MM.1S (cell line): ENCODE measurements around the gene NDUFS8.

Source experiments
- DNase-seq: peaks from one replicate; pipeline ENCODE4 v3.0.0-alpha.2; 2015
- H2AFZ ChIP-seq: fragments of 300-600 bp; sonication (generic); 2 replicates; pipeline ENCODE4 v1.6.0; 2016; ENCODE audit warnings: antibody characterized with exemption, low read length
- H3F3A ChIP-seq: fragments of 300-600 bp; sonication (generic); 2 replicates; pipeline ENCODE4 v1.6.1; 2016; ENCODE audit warnings: mild to moderate bottlenecking, antibody characterized with exemption, low read length, moderate library complexity, mixed read lengths; ENCODE audit not compliant: insufficient read depth
- H3K27ac ChIP-seq: fragments of 300-600 bp; sonication (generic); 2 replicates; pipeline ENCODE4 v1.5.1; 2016; ENCODE audit warnings: mild to moderate bottlenecking, low read length
- H3K27me3 ChIP-seq: fragments of 300-600 bp; sonication (generic); replicated peaks from 2 replicates; pipeline ENCODE4 v1.6.0; 2016; ENCODE audit warnings: low read length; ENCODE audit not compliant: insufficient read depth
- H3K36me3 ChIP-seq: fragments of 300-600 bp; sonication (generic); replicated peaks from 2 replicates; pipeline ENCODE4 v1.6.1; 2016; ENCODE audit warnings: mild to moderate bottlenecking, low read length, mixed read lengths; ENCODE audit not compliant: insufficient read depth
- H3K4me1 ChIP-seq: fragments of 300-600 bp; sonication (generic); 2 replicates; pipeline ENCODE4 v1.6.1; 2016; ENCODE audit warnings: low read length, mixed read lengths
- H3K4me2 ChIP-seq: fragments of 300-600 bp; sonication (generic); 2 replicates; pipeline ENCODE4 v1.6.0; 2016; ENCODE audit warnings: low read depth, low read length
- H3K4me3 ChIP-seq: fragments of 300-600 bp; sonication (generic); 2 replicates; pipeline ENCODE4 v1.5.1; 2016; ENCODE audit warnings: low read length, mixed read lengths
- H3K79me2 ChIP-seq: fragments of 300-600 bp; sonication (generic); 2 replicates; pipeline ENCODE4 v1.6.1; 2016; ENCODE audit warnings: mixed run types, low read length, mixed read lengths
- H3K9ac ChIP-seq: fragments of 300-600 bp; sonication (generic); 2 replicates; pipeline ENCODE4 v1.6.1; 2016; ENCODE audit warnings: low read length, mixed read lengths
- H3K9me2 ChIP-seq: fragments of 300-600 bp; sonication (generic); replicated peaks from 2 replicates; pipeline ENCODE4 v1.6.1; 2016; ENCODE audit warnings: mild to moderate bottlenecking, low read length, mixed read lengths; ENCODE audit not compliant: insufficient read depth
- H3K9me3 ChIP-seq: fragments of 300-600 bp; sonication (generic); replicated peaks from 2 replicates; pipeline ENCODE4 v1.6.1; 2016; ENCODE audit warnings: mild to moderate bottlenecking, low read length, mixed read lengths; ENCODE audit not compliant: insufficient read depth
- H4K20me1 ChIP-seq: fragments of 300-600 bp; sonication (generic); 2 replicates; pipeline ENCODE4 v1.6.1; 2016; ENCODE audit warnings: mild to moderate bottlenecking, low read length, moderate library complexity, mixed read lengths; ENCODE audit not compliant: insufficient read depth
- CTCF ChIP-seq: fragments of 300-600 bp; sonication (generic); IDR thresholded peaks from 2 replicates; pipeline ENCODE4 v1.5.1; 2016; ENCODE audit warnings: antibody characterized with exemption, low read length, mixed read lengths
- EZH2 ChIP-seq: fragments of 300-600 bp; sonication (generic); optimal IDR thresholded peaks from 2 replicates; pipeline ENCODE3; 2017; ENCODE audit warnings: low read depth, mild to moderate bottlenecking, antibody characterized with exemption, low read length, mixed read lengths
- EZH2phosphoT487 ChIP-seq: fragments of 300-600 bp; sonication (generic); IDR thresholded peaks from 2 replicates; pipeline ENCODE4 v1.6.1; 2018; ENCODE audit warnings: antibody characterized with exemption, low read length

The NDUFS8 gene

GRCh38 chr11:68053117-68053516 is 22.6 kb downstream of the NDUFS8 start:
- Histone ChIP-seq H3K9ac (no peak overlapping the region), H3K79me2 (no peaks in the 10 kb centered on the region; the same call in 1 of the 2 replicates), H3K27ac (no peak overlapping the region), H3K36me3 (no peaks in the 10 kb centered on the region; the same call in 1 of the 2 replicates), H3K4me3 (no peak overlapping the region), H3K27me3 (no peaks in the 10 kb centered on the region), H3F3A (peaks cover 8% of the 10 kb centered on the region; the same call in 1 of the 2 replicates), H3K9me3 (no peaks in the 10 kb centered on the region), H3K4me1 (no peaks in the 10 kb centered on the region), H3K9me2 (no peaks in the 10 kb centered on the region), H3K4me2 (no peak overlapping the region), H4K20me1 (no peaks in the 10 kb centered on the region), H2AFZ (no peak overlapping the region)
- TF ChIP-seq EZH2phosphoT487 (no peak), EZH2 (no peak), CTCF (no peak)
- no peak for DNase-seq

- H3K79me2 ChIP-seq = no peaks in the 10 kb centered on the region; the same call in 1 of the 2 replicates
- H3F3A ChIP-seq = peaks cover 8% of the 10 kb centered on the region; the same call in 1 of the 2 replicates
- no peak overlapping the region for H3K9ac ChIP-seq
- H3K36me3 ChIP-seq = no peaks in the 10 kb centered on the region; the same call in 1 of the 2 replicates
- H3K4me3 ChIP-seq = no peak overlapping the region
- H3K4me1 ChIP-seq = no peaks in the 10 kb centered on the region
- no peak overlapping the region for H3K27ac ChIP-seq
- TF ChIP-seq EZH2 = no peak
- no peak for TF ChIP-seq CTCF
- no peak for TF ChIP-seq EZH2phosphoT487
- H3K4me2 ChIP-seq = no peak overlapping the region
- H4K20me1 ChIP-seq = no peaks in the 10 kb centered on the region
- no peaks in the 10 kb centered on the region for H3K27me3 ChIP-seq
- H2AFZ ChIP-seq = no peak overlapping the region
- no peaks in the 10 kb centered on the region for H3K9me2 ChIP-seq
- no peaks in the 10 kb centered on the region for H3K9me3 ChIP-seq
- no peak for DNase-seq
Measured at GRCh38 chr11:68053981-68054812, 23.7 kb downstream of the NDUFS8 start.

- TF ChIP-seq EZH2phosphoT487 = no peak
- TF ChIP-seq CTCF = no peak
- no peak for TF ChIP-seq EZH2
- no peaks in the 10 kb centered on the region for H3K9me3 ChIP-seq
- H3K27ac ChIP-seq = no peak overlapping the region
- H3K79me2 ChIP-seq = no peaks in the 10 kb centered on the region
- H3K4me3 ChIP-seq = no peak overlapping the region
- no peak overlapping the region for H3K4me2 ChIP-seq
- H3K9me2 ChIP-seq = no peaks in the 10 kb centered on the region
- no peaks in the 10 kb centered on the region for H3K4me1 ChIP-seq
- H3K36me3 ChIP-seq = no peaks in the 10 kb centered on the region
- H4K20me1 ChIP-seq = no peaks in the 10 kb centered on the region
- no peak overlapping the region for H2AFZ ChIP-seq
- H3F3A ChIP-seq = peaks cover 8% of the 10 kb centered on the region; the same call in 1 of the 2 replicates
- DNase-seq = no peak
- no peak overlapping the region for H3K9ac ChIP-seq
- no peaks in the 10 kb centered on the region for H3K27me3 ChIP-seq
Measured at GRCh38 chr11:68056317-68057285, 26.1 kb downstream of the NDUFS8 start.
